Raji (cell line): Measurements from ENCODE around the gene ADAD1.

ENCODE experiments used
- POLR2A ChIP-seq: IDR thresholded peaks from 2 replicates; pipeline ENCODE4 v1.6.1; 2011; ENCODE audit warnings: low read depth, low read length, control low read depth; ENCODE audit not compliant: insufficient read depth

Gene ADAD1

DNA sequence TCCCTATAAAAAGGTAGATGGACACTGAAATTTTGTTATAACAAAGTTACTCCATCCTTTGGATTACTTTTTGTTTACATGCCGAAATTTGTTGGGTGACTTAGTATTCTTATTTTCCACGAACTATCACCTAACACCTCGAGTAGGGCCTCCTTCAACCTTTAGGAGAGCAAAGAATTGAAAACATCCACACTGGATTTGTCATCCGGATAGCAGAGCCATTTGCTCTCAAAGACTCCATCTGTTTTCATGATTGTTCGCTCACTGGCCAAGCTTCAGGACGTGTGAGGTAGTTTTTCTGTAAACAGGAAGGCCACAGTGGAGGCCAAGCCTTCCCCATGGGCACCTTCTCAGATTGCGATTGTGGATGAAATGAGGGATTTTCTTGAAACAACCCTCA, at the start of gene ADAD1:
Gene ADAD1 (plus strand): TSS at position 301 of the 400 bp plus-strand sequence. CDS start 1,059 bp downstream, outside the sequence.
- no peak for TF ChIP-seq POLR2A

GRCh38 chr4:122329876-122330565, 48.8 kb upstream of the ADAD1 start:
- TF ChIP-seq POLR2A = no peak

- no peak for TF ChIP-seq POLR2A
Observed at GRCh38 chr4:122331195-122331594, 47.6 kb upstream of the ADAD1 start.

DNA sequence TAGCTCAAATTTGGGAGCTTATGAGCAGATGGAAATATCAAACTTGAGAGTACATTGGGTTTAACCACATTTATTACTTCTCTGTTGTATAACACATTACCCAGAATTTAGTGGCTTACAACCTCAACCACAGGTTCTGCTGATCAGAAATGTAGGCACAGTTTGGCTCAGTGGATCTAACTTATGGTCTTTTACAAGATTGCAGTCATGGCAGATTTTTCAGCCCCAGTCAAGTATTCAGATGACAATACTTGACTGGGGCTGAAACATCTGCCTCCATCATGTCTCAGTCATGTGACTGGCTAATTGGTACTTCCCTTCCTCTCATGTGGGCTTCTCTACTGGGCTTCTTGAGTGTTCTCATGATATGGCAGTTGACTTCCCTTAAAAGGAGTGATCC, 44.0 kb upstream of the ADAD1 start:
- TF ChIP-seq POLR2A = no peak

GRCh38 chr4:122341886-122342285, 36.9 kb upstream of the ADAD1 start:
- TF ChIP-seq POLR2A = no peak

DNA sequence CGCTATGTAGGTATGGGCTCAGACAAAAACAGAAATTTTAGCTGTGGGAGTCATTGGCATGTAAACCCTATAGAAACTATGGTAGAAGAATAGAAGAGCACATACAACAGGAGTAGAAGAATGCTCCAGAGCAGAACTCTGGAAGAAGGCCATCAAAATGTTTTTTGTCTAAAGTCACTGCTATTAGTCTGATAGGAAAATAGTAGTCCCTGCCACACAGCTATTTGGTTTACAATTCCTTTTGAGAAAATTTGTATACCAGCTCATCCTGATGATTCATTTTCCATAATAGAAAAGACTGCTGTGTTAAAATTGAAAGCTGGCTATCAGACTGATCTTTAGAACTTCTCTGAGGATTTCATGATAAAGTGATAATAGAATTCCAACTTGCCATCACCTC, 32.8 kb upstream of the ADAD1 start:
- TF ChIP-seq POLR2A = no peak

DNA sequence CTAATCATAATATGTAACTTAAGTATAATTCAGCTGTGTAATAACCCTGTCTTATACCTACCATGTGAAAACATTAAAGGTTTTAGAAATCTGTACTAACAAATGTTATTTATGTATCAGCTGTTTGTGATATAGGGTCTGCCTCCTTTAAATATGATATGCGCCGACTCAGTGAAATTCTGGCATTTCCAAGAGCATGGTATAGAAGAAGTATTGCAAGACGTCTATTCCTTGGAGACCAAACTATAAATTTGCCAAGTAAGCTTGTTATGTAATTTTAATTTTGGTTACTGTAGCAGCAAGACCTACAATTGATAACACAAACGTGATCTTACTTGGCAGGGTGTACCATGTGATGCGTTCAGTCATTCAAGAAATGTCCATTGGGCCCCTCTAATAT, 32.3 kb upstream of the ADAD1 start:
- no peak for TF ChIP-seq POLR2A

- no peak for TF ChIP-seq POLR2A
Observed at GRCh38 chr4:122356317-122356808, 22.4 kb upstream of the ADAD1 start.

GRCh38 chr4:122360754-122361153, 18.1 kb upstream of the ADAD1 start:
- TF ChIP-seq POLR2A = no peak

DNA sequence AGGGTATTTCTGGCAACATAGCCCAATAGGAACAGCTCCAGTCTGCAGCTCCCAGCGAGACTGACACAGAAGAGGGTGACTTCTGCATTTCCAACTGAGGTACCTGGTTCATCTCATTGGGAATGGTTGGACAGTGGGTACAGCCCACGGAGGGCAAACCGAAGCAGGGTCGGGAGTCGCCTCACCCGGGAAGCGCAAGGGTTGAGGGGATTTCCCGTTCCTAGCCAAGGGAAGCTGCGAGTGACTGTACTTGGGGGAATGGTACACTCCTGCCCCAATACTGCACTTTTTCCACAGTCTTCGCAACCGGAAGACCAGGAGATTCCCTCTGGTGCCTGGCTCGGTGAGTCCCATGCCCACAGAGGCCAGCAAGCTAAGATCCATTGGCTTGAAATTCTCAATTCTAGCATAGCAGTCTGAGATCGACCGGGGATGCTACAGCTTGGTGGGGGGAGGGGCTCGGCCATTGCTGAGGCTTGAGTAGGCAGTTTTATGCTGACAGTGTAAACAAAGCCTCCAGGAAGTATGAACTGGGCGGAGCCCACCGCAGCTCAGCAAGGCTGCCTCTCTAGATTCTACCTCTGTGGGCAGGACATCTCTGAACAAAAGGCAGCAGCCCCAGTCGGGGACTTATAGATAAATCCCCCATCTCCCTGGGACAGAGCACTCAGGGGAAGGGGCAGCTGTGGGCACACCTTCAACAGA, 14.0 kb upstream of the ADAD1 start:
- TF ChIP-seq POLR2A = no peak

- no peak for TF ChIP-seq POLR2A
Observed at GRCh38 chr4:122377352-122377751, 1.5 kb upstream of the ADAD1 start.

- no peak for TF ChIP-seq POLR2A
Observed at GRCh38 chr4:122379239-122379638, 428 bp downstream of the ADAD1 start.

GRCh38 chr4:122383341-122383740, 4.5 kb downstream of the ADAD1 start:
- no peak for TF ChIP-seq POLR2A

- no peak for TF ChIP-seq POLR2A
Observed at GRCh38 chr4:122384245-122384644, 5.4 kb downstream of the ADAD1 start.

- TF ChIP-seq POLR2A = no peak
Observed at GRCh38 chr4:122393276-122393675, 14.5 kb downstream of the ADAD1 start.

GRCh38 chr4:122403861-122404260, 25.1 kb downstream of the ADAD1 start:
- TF ChIP-seq POLR2A = no peak
